K562 treated with DMSO at 1 percent for 24 hours (cell line): ENCODE measurements around the gene AGPAT1. TPM values are rescaled to one million over a fixed set of nuclear protein-coding genes. Genes with fewer than 3 reads are reported as not detected.

Source experiments
- total RNA-seq: library from RNA; unstranded; fragments of 300-600 nt; gene quantifications from 2 replicates; pipeline ENCODE4 v1.2.3, GENCODE V29; 2022; ENCODE audit warnings: low read depth; ENCODE audit not compliant: insufficient read depth

Gene AGPAT1, protein sequence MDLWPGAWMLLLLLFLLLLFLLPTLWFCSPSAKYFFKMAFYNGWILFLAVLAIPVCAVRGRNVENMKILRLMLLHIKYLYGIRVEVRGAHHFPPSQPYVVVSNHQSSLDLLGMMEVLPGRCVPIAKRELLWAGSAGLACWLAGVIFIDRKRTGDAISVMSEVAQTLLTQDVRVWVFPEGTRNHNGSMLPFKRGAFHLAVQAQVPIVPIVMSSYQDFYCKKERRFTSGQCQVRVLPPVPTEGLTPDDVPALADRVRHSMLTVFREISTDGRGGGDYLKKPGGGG
- 167 and 178 TPM in 2 replicates for total RNA-seq

GRCh38 chr6:32175711-32176475 is at the start of gene AGPAT1:
AGPAT1 (minus strand) TSS chr6:32176084; CDS start chr6:32171496, 4,588 bp downstream.

GRCh38 chr6:32223258-32224235 is 47.7 kb upstream of the AGPAT1 start, which contains the start of gene NOTCH4:
NOTCH4 (minus strand) TSS chr6:32224067; CDS start chr6:32223928, 139 bp downstream.

GRCh38 chr6:32192608-32193039 is 16.7 kb upstream of the AGPAT1 start, which contains the start of gene GPSM3:
GPSM3 (minus strand) TSS chr6:32192643; CDS start chr6:32192513, 130 bp downstream.

GRCh38 chr6:32190054-32190851 is 14.4 kb upstream of the AGPAT1 start, which contains the start of gene PBX2:
PBX2 (minus strand) TSS chr6:32190202; CDS start chr6:32189915, 287 bp downstream.

GRCh38 chr6:32184084-32184640 is 8.3 kb upstream of the AGPAT1 start, which contains the start of gene AGER:
AGER (minus strand) TSS chr6:32184253; CDS start chr6:32184222, 31 bp downstream.

GRCh38 chr6:32177788-32178546 is 2.1 kb upstream of the AGPAT1 start, which contains the start of gene RNF5:
RNF5 (plus strand) TSS chr6:32178405; CDS start chr6:32178512, 107 bp downstream.

GRCh38 chr6:32164295-32164694 is 11.6 kb downstream of the AGPAT1 start, which contains the start of gene EGFL8:
EGFL8 (plus strand) TSS chr6:32164595; CDS start chr6:32166166, 1,571 bp downstream.

GRCh38 chr6:32153564-32154513 is 22.0 kb downstream of the AGPAT1 start, which contains the start of gene PPT2:
PPT2 (plus strand) TSS chr6:32154141; CDS start chr6:32154595, 454 bp downstream.

GRCh38 chr6:32151863-32152768 is 23.8 kb downstream of the AGPAT1 start, which contains the start of gene PRRT1:
PRRT1 (minus strand) TSS chr6:32151939; CDS start chr6:32151827, 112 bp downstream.

GRCh38 chr6:32127717-32128592 is 47.9 kb downstream of the AGPAT1 start, which contains the start of gene ATF6B:
ATF6B (minus strand) TSS chr6:32128246; CDS start chr6:32128207, 39 bp downstream.

Other genes starting within 250 kb of the AGPAT1 start
- 7.2 and 10.1 TPM in 2 replicates for gene C2, start 248.4 kb downstream of the AGPAT1 start, total RNA-seq
- 2.5 and 2.8 TPM in 2 replicates for gene CFB, start 230.0 kb downstream of the AGPAT1 start, total RNA-seq
- gene NELFE, start 217.1 kb downstream of the AGPAT1 start, total RNA-seq, result 120 and 122 TPM in 2 replicates
- 75.7 and 86.4 TPM in 2 replicates for gene SKIC2, start 216.9 kb downstream of the AGPAT1 start, total RNA-seq
- gene DXO, start 203.9 kb downstream of the AGPAT1 start, total RNA-seq, result 23.3 and 24.2 TPM in 2 replicates
- gene C4A, start 194.0 kb downstream of the AGPAT1 start, total RNA-seq, result 4.4 and 5.0 TPM in 2 replicates
- gene C4B, start 161.3 kb downstream of the AGPAT1 start, total RNA-seq, result 3.8 and 7.6 TPM in 2 replicates
- 0.49 and 1.4 TPM in 2 replicates for gene CYP21A2, start 137.7 kb downstream of the AGPAT1 start, total RNA-seq
- gene TNXB, start 66.7 kb downstream of the AGPAT1 start, total RNA-seq, result 23.0 and 27.2 TPM in 2 replicates
- gene ATF6B, start 47.8 kb downstream of the AGPAT1 start, total RNA-seq, result 120 and 121 TPM in 2 replicates
- gene FKBPL, start 45.8 kb downstream of the AGPAT1 start, total RNA-seq, result 19.9 and 22.7 TPM in 2 replicates
- 7.6 and 8.4 TPM in 2 replicates for gene PRRT1, start 24.1 kb downstream of the AGPAT1 start, total RNA-seq
- 38.4 and 44.1 TPM in 2 replicates for gene PPT2, start 21.9 kb downstream of the AGPAT1 start, total RNA-seq
- 10.0 and 12.0 TPM in 2 replicates for gene EGFL8, start 11.5 kb downstream of the AGPAT1 start, total RNA-seq
- 253 and 277 TPM in 2 replicates for gene RNF5, start 2.3 kb upstream of the AGPAT1 start, total RNA-seq
- 4.7 and 8.9 TPM in 2 replicates for gene AGER, start 8.2 kb upstream of the AGPAT1 start, total RNA-seq
- 76.1 and 79.7 TPM in 2 replicates for gene PBX2, start 14.1 kb upstream of the AGPAT1 start, total RNA-seq
- 61.3 and 66.5 TPM in 2 replicates for gene GPSM3, start 16.6 kb upstream of the AGPAT1 start, total RNA-seq
- gene NOTCH4, start 48.0 kb upstream of the AGPAT1 start, total RNA-seq, result 2.8 and 2.9 TPM in 2 replicates
- gene TSBP1, start 195.8 kb upstream of the AGPAT1 start, total RNA-seq, result not detected in 2 replicates
- gene BTNL2, start 231.1 kb upstream of the AGPAT1 start, total RNA-seq, result not detected in 2 replicates